Peyer's patch (tissue), 4 donors: Measurements from ENCODE around the gene POGLUT3.

ENCODE experiments used
- CTCF ChIP-seq, 6 experiments: fragments of 450-650 bp in 4 of 6; fragments of 200-600 bp in 2 of 6; sonication (generic) in 1 of 6; IDR thresholded peaks; one replicate each; pipeline ENCODE4 v1.5.1; 2017 to 2019; ENCODE audit warnings: antibody characterized with exemption in 6 of 6, mild to moderate bottlenecking in 3 of 6, moderate library complexity in 1 of 6
- POLR2A ChIP-seq, 2 donors: fragments of 450-650 bp; IDR thresholded peaks; one replicate each; pipeline ENCODE4 v1.5.1; 2017; ENCODE audit warnings: antibody characterized with exemption in 2 of 2, mild to moderate bottlenecking in 2 of 2, moderate library complexity in 2 of 2

DNA sequence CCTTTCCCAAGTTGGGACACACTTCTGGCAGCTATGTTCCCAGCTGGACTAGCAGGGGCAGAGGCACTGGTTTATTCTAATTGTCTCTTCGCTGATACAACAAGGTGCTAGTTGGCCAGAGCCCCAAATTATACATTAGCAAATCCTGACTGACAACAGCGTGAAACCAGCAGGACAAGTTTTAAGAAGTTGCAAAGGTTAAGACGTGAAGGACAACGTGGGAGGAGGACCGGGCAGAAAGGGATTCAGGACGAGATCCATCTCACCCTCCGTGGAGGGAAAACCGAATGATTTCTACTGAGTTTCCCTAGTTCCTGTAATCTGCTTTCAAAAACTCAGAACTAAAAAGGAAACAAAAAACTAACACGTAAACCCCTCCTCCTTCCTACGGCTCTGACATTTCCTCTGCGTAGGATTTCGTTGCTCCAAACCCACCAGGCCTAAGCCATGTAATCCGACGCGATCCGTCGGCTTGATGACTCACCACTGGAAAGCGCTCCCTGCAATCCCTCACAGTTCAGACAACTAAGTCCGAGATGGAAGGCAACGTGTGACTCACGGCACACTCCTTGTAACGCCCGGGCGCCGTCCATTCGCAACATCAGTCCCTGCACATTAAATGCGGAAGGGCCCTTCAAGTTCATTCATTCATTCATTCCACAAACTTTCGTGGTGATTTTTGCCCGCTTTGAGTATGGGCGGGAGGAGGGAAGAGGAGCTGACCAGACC is 703 bp downstream of the POGLUT3 start:
- TF ChIP-seq CTCF (IDR thresholded peaks at IDR 0.05) (no peak), POLR2A (IDR thresholded peaks at IDR 0.05) (peak; percentile 37 to 66)
